Activated CD8-positive, alpha-beta memory T cell treated with anti-CD3 and anti-CD28 coated beads, Interleukin-2, amount 50 U/mL, for 1 hour (primary cell): Measurements from ENCODE around the gene TREML2.

ENCODE experiments used
- DNase-seq: peaks from one replicate; pipeline ENCODE4 v3.0.0-alpha.2; 2020; ENCODE audit errors: extremely low read depth

TREML2 gene

DNA sequence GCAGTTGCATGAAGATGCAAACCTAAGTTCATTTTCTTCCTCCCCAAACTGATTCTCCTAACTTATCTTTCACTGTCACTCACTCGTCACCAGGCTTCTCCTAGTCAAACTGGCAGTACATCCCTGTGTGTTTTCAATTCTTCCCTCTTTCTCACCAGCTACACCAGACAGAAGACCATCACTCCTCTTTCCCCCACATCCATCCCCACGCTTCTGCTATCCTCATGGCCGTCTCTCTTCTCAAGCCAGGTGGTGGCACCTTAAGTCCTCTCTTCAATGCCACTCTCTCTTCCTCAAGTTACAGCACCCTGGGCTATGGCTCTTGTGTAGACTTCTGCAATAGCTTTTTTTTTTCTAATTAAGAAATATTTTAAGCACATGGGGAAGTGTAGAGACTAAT lies 23.7 kb downstream of the TREML2 start:
- no peak for DNase-seq

DNA sequence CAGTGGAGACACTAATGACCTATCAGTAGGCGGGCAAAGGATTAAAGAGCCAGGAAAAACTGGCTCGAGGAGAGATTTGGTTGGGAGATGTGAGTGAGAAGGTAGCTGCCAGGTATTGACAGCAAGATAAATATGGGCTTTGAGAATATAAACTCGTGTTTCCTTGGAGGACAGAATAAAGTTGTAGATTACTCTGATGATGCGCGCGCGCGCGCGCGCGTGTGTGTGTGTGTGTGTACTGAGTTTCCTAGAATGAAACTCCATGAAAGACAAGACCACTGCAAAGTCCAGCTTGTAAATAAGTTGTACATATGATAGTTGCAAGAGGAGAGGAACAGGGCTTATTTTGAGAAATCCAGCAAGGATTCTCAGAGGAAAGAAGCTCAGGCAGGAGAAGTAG lies 24.8 kb downstream of the TREML2 start:
- no peak for DNase-seq

DNA sequence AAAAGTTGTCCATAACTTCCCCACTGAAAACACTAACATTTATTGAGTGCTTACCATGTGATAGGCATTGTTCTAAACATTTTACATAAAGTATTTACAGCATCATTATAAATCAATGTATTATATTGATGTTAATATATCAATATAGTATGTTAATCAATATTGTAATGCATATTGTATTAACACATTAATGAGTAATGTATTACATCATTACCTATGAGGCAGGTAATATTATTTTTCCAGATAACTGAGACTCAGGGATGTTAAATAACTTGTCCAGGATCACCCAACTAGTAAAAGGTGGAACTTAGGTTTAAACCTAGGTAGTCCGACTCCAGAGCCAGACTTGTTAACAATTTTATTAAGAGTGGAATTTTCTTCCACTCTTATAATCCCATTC lies 25.9 kb downstream of the TREML2 start:
- no peak for DNase-seq

DNA sequence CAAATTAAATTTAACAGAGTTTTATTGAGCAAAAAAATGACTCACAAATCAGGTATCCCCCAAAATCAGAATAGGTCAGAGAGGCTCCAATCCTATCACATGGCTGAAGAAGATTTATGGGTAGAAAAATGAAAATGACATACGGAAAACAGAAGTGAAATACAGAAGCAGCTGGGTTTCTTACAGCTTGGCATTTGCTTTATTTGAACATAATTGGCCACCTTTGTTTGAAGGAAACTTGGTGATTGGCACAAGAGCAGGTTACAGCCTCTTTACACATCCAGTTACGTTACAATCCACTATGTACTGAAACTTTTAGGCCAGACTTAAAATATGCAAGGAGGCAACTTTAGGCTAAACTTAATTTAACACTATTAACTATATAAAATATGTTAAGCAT lies 26.3 kb downstream of the TREML2 start:
- DNase-seq, result no peak

DNA sequence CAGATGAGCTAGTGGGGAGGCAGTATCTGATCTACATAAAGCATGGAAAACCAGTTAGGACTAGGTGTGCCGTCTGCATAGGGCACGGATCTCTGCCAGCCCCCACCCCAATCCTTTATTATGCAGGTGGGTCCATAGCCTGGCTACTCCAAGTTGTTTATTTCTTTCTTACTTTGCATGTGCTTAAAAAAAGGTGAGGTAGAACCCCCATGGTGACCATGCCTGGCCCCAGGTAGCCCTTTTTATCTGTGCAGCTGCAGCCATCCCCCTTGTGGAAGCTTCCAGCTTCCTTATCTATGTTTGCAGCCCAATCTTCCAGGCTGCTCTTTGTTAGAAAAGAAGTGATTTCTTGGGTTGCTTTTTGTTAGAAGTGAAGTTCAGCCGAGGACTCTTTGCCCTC lies 29.0 kb downstream of the TREML2 start:
- no peak for DNase-seq

DNA sequence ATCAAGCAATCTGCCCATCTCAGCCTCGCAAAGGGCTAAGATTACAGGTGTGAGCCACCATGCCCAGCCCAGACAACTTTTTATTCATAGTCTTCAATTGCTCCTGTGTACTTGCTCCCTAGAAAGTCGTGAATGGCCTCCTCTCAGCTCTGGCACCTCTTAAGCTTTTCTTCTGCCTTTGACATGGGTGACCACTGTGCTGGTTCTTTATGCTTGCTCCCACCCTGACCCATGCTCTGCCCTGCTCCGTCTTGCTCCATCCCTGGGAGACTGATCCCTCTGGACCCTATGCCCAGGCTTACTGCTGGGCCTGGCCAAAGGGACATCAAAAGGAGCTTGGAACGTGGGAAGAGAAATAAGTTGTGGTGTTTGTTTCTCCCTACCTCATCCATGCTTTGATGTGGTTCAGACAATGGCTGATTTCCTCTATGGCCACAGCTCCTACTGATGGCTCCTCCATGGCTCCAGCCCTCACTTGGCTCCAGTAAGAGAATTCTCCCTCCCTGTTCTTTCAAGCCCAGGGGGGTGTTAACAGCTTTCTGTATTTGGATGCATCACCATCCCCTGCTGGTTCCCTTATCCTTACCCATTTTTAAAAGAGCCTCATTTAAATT lies 30.3 kb downstream of the TREML2 start:
- no peak for DNase-seq

DNA sequence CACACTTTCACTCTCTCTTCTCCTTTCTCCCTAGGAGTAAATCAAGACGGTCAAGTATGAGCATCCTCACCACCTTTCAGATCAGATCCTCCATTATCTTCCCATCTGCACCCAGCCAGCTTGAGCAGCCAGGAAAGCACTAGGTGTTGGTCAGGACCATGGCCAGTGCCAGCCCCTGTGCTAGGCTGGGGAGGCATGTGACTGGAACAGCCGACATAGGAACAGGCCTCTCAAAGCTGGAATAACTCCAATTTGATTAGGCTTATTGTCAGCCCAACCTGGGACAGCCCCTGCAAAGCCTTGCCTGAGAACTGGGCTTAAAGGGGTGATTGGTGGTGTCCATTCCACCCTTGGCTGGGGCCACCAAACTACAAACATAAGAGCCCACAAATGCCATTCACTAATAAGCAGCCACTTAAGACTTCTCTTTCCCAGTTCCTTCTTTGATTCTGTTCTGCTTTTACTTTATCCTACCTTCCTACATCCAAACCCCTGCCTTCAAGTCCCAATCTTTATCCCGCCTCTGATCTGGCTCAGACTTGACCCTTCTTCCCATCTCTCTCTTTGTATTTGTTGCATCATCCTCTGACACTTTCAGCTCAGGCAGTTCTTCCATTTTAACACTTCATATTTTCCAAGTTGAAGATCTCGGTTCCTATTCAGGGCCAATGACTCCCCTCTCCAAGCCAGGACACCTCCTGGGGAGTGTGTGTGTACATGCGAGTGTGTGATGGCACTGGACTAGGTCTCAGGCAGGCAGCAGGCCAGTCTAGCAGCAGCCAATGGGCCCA lies 33.6 kb downstream of the TREML2 start:
- DNase-seq, result no peak

DNA sequence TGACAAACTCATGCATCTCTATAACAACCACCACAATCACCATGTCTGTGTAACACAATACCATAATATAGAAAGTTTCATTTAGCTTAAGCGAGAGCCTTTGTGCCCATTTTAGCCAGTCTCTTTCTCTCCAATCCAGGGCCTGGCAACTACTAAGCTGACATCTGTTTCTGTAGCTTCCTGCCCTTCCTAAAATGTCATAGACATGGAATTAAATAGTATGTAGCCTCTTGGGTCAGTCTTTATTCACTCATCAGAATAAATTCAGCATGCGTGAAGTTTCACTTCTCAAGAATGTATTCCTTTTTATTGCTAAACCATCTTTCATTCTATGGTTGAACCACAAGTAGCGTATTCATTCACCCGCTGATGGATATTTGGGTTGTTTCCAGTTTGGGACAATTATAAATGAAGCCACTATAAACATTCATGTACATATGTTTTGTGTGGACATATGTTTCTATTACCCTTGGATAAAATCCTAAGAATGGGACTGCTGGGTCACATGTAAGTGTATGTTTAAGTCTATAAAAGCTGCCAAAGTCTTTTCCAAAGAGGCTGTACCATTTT lies 36.3 kb downstream of the TREML2 start:
- DNase-seq, result no peak

DNA sequence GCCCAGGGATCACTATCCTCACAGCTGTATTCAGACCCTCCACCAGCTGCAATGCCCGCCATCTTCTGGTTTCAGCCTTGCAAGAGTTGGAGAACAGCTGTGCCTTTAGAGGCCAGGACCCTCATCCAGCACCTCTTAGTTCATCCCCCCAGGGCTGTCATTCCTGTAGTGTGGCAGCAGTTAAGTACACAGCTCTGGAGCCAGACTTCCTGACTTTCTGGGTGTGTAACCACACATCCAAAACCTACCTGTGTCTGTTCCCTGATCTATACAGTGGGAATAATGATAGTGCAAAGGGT lies 37.6 kb downstream of the TREML2 start:
- DNase-seq, result no peak

DNA sequence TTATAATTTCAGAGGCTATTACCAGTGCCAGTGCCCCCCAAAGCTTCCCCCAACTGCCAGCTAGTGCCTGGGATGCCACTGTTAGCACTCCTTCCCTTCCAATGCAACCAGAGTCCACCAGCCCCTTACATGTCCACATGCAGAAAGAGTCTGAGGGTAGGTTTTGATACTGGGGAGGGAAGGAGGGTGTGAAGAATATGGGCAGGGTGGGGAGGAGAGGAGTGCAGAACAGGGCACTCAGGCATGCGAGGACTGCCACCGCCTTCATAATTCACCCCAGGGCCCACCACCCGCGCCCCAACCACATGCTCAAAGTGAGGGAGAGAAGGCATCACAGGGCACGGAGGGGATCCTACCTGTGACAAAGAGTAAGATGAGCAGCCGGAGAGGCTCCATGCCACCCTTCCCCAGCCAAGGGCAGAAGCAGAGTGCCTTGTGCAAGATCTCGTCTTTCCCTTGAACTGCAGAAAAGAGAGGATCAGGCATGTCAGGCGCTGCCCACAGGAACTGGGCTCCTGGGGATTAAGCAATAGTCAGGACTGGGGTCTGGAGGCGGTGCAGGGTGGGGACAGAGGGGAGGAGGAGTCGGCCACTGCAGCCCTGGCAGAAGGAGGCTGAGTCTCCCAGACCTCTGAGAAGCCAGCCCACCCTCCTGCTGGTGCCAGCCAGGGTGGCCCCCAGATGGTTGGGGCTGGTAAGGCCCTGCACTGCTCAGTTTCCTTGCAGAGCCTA lies 38.1 kb downstream of the TREML2 start, which contains the start of gene TREM2:
Gene TREM2 (minus strand): TSS at position 430 of the 732 bp plus-strand sequence. CDS start 34 bp downstream, at position 396.
- no peak for DNase-seq

DNA sequence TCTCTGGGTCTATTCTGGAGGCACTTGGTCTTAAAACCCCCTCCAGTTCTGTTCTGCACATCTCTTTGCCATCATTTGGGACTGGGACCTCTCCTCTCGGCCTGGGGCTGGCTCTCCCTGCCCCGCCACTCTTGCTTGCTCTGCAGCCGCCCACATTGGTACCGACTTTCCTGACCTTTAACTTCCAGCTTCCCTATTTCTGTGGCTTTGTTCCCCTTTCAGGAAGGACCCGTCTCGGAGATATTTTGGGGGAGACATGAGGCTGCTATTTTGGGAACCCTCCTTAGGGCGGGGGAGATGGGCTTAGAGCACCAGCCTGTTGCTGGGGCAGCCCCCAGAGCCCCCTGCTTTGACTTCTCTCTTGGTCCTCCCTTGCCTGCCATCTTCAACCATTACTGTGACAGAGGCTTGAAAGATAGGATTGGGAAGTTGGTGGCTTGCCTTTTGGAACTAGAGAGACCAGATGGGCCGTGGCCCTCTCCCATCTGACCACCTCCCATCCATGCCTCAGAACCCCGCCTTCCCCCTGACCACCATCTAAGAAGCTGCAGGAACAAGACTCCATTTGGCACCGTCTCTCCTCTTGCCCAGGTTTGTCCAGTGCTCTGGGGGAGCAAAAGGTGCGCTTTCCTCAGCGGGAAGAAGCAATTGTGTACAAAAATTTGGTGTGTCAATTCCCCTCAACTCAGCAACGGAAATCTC lies 38.9 kb downstream of the TREML2 start:
- DNase-seq, result no peak

DNA sequence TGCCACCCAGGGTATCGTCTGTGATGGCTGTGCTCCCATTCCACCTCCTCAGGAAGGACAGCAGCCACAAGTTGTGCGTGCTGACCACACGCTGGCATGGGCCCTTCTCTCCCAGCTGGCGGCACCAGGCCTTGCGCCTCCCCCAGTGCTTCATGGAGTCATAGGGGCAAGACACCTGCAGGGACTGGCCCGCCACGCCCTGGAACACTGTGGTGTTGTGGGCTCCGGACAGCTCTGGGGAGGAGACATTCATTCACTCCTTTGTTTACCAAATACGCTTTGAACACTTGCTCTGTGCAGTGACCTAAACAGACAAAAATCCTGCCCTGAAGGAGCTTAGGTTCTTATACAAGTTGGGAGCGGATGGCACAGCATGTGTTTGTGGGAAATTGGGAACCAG lies 39.6 kb downstream of the TREML2 start:
- DNase-seq, result no peak

DNA sequence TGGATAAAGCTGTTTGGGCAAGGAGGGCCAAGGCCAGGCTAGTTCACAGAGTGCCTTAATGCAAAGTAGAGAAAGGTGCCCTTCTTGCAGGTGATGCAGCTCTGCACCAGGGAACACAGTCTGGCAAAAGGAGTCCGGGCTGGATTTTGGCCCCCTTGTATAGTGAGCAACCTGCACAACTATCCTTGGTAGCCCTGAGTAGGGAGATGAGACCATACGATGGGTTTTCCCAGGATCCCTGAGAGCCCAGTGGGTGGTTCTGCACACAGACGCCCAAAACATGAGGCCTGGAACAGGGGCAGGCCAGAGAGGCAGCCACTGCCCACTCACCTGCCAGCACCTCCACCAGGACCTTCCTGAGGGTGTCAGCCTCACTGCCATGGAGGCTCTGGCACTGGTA lies 40.0 kb downstream of the TREML2 start:
- DNase-seq, result no peak

DNA sequence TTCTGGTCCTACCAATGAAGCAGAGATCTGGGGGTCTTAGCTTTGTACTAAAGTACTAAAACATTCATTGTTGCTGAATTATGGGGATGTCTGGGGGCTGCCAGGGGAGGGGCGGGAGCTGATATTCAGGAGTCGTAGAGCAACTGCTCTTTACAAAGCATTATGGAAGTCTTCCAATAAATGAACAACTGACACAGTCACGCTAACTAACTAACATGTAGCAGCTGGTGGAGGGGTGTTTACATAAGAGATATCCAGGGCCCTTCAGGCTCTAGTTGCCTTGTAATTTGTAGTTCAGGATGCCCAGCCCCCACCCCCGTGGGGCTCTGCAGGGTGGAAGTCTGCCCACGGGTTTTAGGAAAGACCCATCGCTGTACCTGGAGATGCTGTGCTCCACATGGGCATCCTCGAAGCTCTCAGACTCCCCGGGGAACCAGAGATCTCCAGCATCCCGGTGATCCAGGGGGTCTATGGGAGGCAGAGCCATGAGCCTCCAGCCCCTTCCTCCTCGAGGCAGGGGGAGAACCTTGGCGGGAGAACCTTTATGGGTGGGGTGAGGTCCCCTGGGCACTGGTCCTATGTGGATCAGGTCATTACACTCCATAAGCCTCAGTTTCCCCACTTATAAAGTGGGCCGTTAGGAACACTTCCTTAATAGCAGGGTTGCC lies 41.4 kb downstream of the TREML2 start:
- DNase-seq, result no peak

DNA sequence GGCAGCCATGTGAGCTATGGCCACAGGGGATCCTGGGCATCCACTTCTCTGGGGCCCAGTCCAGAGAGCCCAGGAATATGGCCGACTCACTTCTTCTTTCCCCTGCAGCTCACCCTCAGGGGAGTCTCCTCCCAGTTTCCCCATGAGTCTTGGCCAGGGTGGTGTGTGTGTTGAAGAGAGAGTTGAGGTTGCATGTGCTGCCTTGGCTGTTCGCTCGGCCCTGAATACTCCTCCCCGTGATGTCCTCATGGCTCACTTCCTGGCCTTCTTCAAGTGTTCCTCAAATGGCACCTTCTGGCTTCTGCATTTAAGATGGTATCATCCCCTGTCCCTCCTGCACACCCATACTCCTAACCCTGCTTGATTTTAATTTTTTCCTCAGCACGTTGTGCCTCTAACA lies 43.6 kb downstream of the TREML2 start:
- no peak for DNase-seq

DNA sequence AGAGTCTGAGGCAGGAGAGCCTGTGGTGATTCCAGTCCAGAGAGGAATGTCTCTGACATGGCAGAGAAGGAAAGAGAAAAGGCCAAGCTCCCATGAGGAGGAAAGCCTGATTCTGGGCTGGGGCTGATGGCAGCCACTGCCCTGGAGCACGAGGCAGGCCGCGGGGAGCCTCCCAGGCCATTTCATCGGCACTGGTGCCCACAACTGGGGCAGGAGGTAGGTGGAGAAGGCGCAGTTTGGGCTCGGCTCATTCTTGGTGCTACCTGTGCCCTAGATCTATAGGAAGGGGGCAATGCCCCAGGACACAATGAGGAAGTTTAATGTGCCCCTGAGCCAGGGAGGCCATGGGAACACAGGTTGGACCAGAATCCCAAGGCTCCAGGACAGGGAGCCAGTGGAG lies 44.2 kb downstream of the TREML2 start:
- no peak for DNase-seq

DNA sequence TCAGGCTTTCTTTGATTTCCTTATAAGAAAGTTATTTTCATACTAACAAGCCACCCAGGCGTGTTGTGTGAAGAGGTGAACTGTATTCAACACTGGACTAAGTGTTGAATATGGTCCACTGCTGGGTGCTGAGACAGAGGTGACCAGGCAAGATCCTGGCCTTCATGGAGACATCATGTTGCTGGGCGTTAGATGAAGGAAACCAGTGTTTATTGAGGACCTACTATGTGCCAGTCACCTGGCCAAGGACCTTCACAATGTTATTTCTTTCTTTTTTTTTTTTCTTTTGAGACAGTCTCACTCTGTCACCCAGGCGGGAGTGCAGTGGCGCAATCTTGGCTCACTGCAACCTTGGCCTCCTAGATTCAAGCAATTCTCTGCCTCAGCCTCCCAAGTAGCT lies 44.9 kb downstream of the TREML2 start:
- DNase-seq, result no peak

DNA sequence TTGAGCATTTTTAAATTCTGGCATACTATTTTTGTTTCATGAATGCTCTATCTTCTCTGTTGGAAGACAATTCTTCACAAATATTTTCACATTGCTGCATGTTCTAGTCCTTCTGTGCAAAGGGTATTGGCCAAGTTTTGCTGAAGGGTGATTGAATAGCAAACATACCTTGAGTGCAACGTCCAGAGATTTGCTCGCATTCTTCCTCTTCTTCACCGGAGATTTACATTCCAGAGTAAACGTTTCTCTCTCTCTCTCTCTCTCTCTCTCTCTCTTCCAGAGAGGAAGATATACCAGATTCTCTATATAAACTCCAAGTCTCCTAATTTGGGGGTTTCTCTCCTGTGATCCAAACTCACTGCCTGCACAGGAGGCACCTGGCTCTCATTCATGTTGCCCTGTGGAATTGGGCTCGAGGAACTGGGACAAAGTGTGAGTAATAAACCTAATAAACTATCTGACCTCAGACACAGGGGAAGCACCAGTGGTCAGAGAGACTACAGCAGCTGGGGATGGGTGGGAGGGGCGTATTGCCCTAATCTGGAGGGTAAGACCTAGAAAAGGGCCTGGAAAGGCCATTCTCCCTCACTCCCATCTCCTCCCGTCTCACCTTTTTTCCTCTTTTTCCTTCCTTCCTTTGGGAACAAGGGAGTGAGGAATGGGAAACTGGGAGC lies 45.7 kb downstream of the TREML2 start:
- no peak for DNase-seq

DNA sequence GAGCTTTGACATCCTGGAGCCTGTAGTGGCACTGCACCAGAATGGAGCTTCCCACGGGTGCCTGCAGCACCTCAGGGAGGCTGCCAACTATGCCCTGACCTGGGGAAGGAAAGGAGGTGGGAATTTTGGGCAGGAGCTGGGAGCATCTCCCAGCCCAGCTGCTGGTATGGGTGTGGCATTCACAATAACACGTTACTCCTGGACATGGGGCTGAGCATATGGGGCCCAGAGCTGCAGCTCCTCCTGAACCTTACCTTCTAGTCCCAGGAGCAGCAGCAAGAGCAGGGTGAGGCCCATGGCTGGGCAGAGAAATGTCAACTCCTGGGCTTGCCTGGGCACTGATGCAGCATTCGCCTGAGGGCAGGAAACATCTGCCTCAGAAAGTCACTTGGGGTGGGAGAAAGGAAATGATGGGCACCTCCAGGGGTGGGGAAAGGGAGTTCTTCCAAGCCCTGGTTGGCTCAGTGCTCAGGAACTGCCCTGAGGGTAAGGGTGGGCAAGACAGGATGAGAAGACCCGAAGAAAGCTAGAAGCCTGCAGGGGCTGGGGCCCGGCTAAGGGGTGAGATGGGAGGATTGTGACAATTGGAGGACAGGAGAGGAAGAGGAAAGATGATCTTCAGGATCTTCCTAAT lies 46.8 kb downstream of the TREML2 start, which contains the start of gene TREML1:
Gene TREML1 (minus strand): TSS at position 356 of the 634 bp plus-strand sequence. CDS start 59 bp downstream, at position 297.
- DNase-seq, result no peak

DNA sequence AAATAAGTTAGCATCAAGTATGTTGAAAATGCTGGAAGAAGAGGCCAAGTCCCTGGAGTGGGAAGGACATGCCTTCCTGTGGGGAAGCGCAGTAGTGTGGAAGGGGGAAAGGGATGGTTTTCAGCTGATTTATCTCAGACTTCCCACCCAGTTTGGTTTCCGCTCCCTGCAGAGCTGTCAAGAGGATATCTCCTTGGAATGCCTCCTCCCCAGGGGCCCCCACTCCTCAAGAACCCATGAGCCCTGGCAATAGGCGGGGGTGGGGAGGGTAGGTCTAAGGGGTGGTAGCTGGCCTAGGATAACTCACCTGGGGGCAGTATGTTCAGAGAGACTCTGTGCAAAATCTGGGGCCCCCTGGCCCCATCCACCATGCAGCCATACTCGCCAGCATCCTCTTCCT lies 47.5 kb downstream of the TREML2 start:
- DNase-seq, result no peak
